ENCODE data around the gene VENTX. TPM values are rescaled to one million over a fixed set of nuclear protein-coding genes. Genes with fewer than 3 reads are reported as not detected.

Gene VENTX
- total and polyA plus RNA-seq, 2 of the 4 experiments (the other 2 are of a cell fraction): not detected

- ChIA-PET CTCF (no interaction called here), POLR2A (ENCODE audit: unreplicated experiment) (no interaction called here)
- no peaks in the 10 kb centered on the region for H3K9me3 ChIP-seq (ENCODE audit: control insufficient read depth, insufficient read depth, low read length)
- 82% methylated on average over 4 of the region's 9 CpGs; no CpG with 5 or more reads in 1 of the 2 experiments for WGBS, 2 experiments (ENCODE audit: extremely low coverage in 2 of 2, insufficient read length in 1 of 2)
- no peak overlapping the region for H4K5ac ChIP-seq (ENCODE audit: low read depth, low read length)
- no peaks in the 10 kb centered on the region for H3K27me3 ChIP-seq (ENCODE audit: control insufficient read depth, insufficient read depth, low read length)
- H4K8ac ChIP-seq (ENCODE audit: low read depth in 2 of 2, low read length in 2 of 2): no peak overlapping the region
- H3K56ac ChIP-seq (ENCODE audit: extremely low read depth, insufficient read depth, low read length): no peak overlapping the region
- no peaks in the 10 kb centered on the region for H3K9me1 ChIP-seq (ENCODE audit: insufficient read depth, low read length)
- no peak overlapping the region for H3K4me3 ChIP-seq (ENCODE audit: insufficient read depth, low read depth, low read length)
- no peak overlapping the region for H3K4me2 ChIP-seq (ENCODE audit: low read depth, low read length)
- no peak overlapping the region for H3K27ac ChIP-seq (ENCODE audit: insufficient read depth, low read length)
- H3K18ac ChIP-seq (ENCODE audit: low read depth, low read length): no peak overlapping the region
- DNase-seq (no peak), ATAC-seq (ENCODE audit: low read depth) (no peak)
- TF ChIP-seq FOS (IDR thresholded peaks at IDR 0.05; ENCODE audit: low read depth, low read length) (no peak), RFX5 (IDR thresholded peaks at IDR 0.05; ENCODE audit: low read depth, low read length) (no peak), MAZ (IDR thresholded peaks at IDR 0.05; ENCODE audit: borderline replicate concordance, low read depth, low read length) (no peak), ELK1 (IDR thresholded peaks at IDR 0.05; ENCODE audit: borderline replicate concordance, low read depth, low read length) (no peak), MXI1 (IDR thresholded peaks at IDR 0.05; ENCODE audit: borderline replicate concordance, low read depth, low read length) (no peak), CTCF (conservative IDR thresholded peaks at IDR 0.05; ENCODE audit: low read depth, low read length) (no peak), RAD21 (IDR thresholded peaks at IDR 0.05; ENCODE audit: low read length) (no peak), CEBPB (IDR thresholded peaks at IDR 0.05; ENCODE audit: low read depth, low read length) (no peak), MAFK (IDR thresholded peaks at IDR 0.05; ENCODE audit: low read depth, low read length) (no peak), USF2 (IDR thresholded peaks at IDR 0.05; ENCODE audit: low read depth, low read length) (no peak), RCOR1 (IDR thresholded peaks at IDR 0.05; ENCODE audit: insufficient replicate concordance, low read length) (no peak), BHLHE40 (IDR thresholded peaks at IDR 0.05; ENCODE audit: low read depth, low read length) (no peak), NFE2L2 (IDR thresholded peaks at IDR 0.05; ENCODE audit: low read depth, low read length) (no peak), POLR2A (IDR thresholded peaks at IDR 0.05; ENCODE audit: low read depth, low read length) (no peak), CHD1 (IDR thresholded peaks at IDR 0.05; ENCODE audit: low read depth, low read length) (no peak), SMC3 (IDR thresholded peaks at IDR 0.05; ENCODE audit: low read depth, low read length) (no peak)
- H3K14ac ChIP-seq (replicated peaks; ENCODE audit: low read depth, low read length): no peak overlapping the region
- H3K9ac ChIP-seq (ENCODE audit: low read depth, low read length): no peak overlapping the region
- H4K91ac ChIP-seq (ENCODE audit: insufficient read depth, low read depth, low read length): no peak overlapping the region
- no peak overlapping the region for H2BK15ac ChIP-seq (ENCODE audit: low read depth, low read length)
- BruUV-seq (replicated peaks): no TSS peak
- H2AK5ac ChIP-seq (ENCODE audit: low read depth, low read length): no peak overlapping the region
- dilution Hi-C loops (cut with HindIII; ENCODE audit: low sequenced_read_pairs, unreplicated experiment) (no loop called here), in situ Hi-C loops (cut with MboI; ENCODE audit: low sequenced_read_pairs) (no loop called here), intact Hi-C loops (cut with micrococcal nuclease) (no loop called here)
- no peak overlapping the region for H2AFZ ChIP-seq (replicated peaks; ENCODE audit: low read length, poor library complexity)
- no peak overlapping the region for H2BK5ac ChIP-seq (ENCODE audit: low read depth, low read length, poor library complexity, severe bottlenecking)
- no peak overlapping the region for H2BK20ac ChIP-seq (ENCODE audit: low read depth, low read length)
- H4K20me1 ChIP-seq (ENCODE audit: insufficient read depth, low read length): no peaks in the 10 kb centered on the region
- H2AK9ac ChIP-seq (replicated peaks; ENCODE audit: low read depth, low read length, poor library complexity): no peak overlapping the region
- no peaks in the 10 kb centered on the region for H3K36me3 ChIP-seq (ENCODE audit: control insufficient read depth, insufficient read depth, low read length)
- no peaks in the 10 kb centered on the region for H3K4me1 ChIP-seq (ENCODE audit: control insufficient read depth, insufficient read depth, low read length)
- H3K23ac ChIP-seq (ENCODE audit: low read depth, low read length): no peak overlapping the region
- H3K4ac ChIP-seq (ENCODE audit: low read depth, low read length): no peak overlapping the region
- no peak overlapping the region for H2BK120ac ChIP-seq (ENCODE audit: low read depth, low read length)
- H3K79me1 ChIP-seq (ENCODE audit: low read depth in 1 of 2, low read length in 2 of 2): no peaks in the 10 kb centered on the region
Observed at GRCh38 chr10:133197786-133198185, 39.9 kb upstream of the VENTX start.
